ACC112 (cell line): ENCODE measurements around the gene CCDC78.
"Not testable (repeated sequence)": the region's sequence is repeated elsewhere in the genome, so short reads cannot be mapped to it uniquely, and the experiment has no call there.

Source experiments
- H2AFZ ChIP-seq: fragments of 200-600 bp; sonication (generic); one replicate; pipeline ENCODE4 v1.6.0; 2017; ENCODE audit warnings: antibody characterized with exemption, low read length; ENCODE audit not compliant: unreplicated experiment
- H3K27ac ChIP-seq: fragments of 200-600 bp; sonication (generic); 2 replicates; pipeline ENCODE4 v1.5.1; 2014; ENCODE audit warnings: low read depth, mild to moderate bottlenecking, antibody characterized with exemption, low read length, moderate library complexity
- H3K27me3 ChIP-seq: fragments of 200-600 bp; sonication (generic); 2 replicates; pipeline ENCODE4 v1.6.1; 2014; ENCODE audit warnings: mild to moderate bottlenecking, antibody characterized with exemption, low read length, moderate library complexity, mixed read lengths; ENCODE audit not compliant: insufficient read depth
- H3K36me3 ChIP-seq: fragments of 200-600 bp; sonication (generic); 2 replicates; pipeline ENCODE4 v1.6.1; 2016; ENCODE audit warnings: mild to moderate bottlenecking, antibody characterized with exemption, low read length, moderate library complexity, mixed read lengths; ENCODE audit not compliant: insufficient read depth
- H3K4me1 ChIP-seq: fragments of 200-600 bp; sonication (generic); one replicate; pipeline ENCODE4 v1.6.1; 2016; ENCODE audit warnings: low read length, mixed read lengths; ENCODE audit not compliant: insufficient read depth, unreplicated experiment, control insufficient read depth
- H3K4me3 ChIP-seq: fragments of 200-600 bp; sonication (generic); 2 replicates; pipeline ENCODE4 v1.5.1; 2014; ENCODE audit warnings: mild to moderate bottlenecking, low read depth, low read length
- H3K79me2 ChIP-seq: fragments of 200-600 bp; sonication (generic); one replicate; pipeline ENCODE4 v1.6.0; 2016; ENCODE audit warnings: low read length; ENCODE audit not compliant: control insufficient read depth, unreplicated experiment, insufficient read depth

CCDC78 gene

DNA sequence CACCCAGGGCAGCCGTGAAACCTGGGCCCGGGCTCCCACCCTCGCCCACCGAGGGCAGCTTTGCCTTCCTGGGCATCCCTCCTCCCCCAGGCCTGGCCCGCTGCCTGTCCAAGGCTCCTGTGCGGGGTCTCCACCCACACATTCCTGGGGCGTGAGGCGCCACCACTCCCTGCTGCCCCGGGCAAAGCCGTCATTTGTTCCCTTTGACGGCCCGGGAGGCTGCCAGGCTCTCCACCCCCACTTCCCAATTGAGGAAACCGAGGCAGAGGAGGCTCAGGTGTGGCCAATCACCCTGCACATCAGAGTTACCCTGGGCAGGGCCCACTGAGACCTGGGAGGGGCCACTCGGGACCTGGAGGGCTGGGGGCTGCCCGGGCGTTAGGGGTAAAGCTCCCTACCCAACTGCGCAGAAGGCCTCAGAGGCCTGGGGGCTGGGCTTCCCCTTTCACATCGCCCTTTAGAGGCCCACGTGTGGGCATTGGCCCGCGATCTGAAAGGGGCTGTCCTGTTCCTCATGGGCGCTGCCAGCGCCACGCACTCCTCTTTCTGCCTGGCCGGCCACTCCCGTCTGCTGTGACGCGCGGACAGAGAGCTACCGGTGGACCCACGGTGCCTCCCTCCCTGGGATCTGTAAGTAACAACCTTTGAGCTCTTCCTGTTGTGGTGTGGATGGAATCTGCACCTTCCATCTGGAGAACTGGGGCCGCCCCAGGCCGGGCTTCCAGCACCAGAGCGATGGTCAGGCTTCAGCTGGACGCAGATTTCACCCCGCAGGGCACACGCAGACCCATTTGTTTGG is 34.5 kb upstream of the CCDC78 start, which contains the start of gene MSLN:
TSS of gene MSLN (plus strand) at position 190 of the 799 bp plus-strand sequence. CDS start 1,947 bp downstream, outside the sequence.
- Histone ChIP-seq H3K27me3 (no peaks in the 10 kb centered on the region), H3K4me1 (no peaks in the 10 kb centered on the region), H3K27ac (no peak within 1 kb of the TSS), H2AFZ (no peak within 1 kb of the TSS), H3K4me3 (no peak within 1 kb of the TSS), H3K36me3 (no peaks in the 10 kb centered on the region), H3K79me2 (no peaks in the 10 kb centered on the region)

DNA sequence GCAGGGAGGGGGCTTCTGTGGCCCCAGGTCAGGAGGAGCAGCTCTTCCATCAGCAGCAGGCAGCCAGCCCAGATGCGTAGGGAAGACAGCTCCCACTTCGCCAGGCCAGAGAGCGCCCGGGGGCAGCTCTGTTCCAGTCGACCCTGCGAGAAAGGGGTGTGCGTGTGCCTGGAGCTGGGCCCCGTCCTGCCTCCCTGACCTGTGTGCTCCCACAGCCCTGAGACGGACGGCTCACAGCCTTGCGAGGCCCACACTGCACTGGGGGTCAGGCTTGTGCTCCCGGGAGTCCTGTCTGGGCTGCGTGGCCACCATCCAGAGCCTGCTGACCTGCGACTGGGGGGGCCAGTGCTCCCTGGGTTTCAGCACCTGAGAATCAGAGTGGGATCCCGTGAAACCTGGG is 33.8 kb upstream of the CCDC78 start:
- H3K4me1 ChIP-seq = no peaks in the 10 kb centered on the region

DNA sequence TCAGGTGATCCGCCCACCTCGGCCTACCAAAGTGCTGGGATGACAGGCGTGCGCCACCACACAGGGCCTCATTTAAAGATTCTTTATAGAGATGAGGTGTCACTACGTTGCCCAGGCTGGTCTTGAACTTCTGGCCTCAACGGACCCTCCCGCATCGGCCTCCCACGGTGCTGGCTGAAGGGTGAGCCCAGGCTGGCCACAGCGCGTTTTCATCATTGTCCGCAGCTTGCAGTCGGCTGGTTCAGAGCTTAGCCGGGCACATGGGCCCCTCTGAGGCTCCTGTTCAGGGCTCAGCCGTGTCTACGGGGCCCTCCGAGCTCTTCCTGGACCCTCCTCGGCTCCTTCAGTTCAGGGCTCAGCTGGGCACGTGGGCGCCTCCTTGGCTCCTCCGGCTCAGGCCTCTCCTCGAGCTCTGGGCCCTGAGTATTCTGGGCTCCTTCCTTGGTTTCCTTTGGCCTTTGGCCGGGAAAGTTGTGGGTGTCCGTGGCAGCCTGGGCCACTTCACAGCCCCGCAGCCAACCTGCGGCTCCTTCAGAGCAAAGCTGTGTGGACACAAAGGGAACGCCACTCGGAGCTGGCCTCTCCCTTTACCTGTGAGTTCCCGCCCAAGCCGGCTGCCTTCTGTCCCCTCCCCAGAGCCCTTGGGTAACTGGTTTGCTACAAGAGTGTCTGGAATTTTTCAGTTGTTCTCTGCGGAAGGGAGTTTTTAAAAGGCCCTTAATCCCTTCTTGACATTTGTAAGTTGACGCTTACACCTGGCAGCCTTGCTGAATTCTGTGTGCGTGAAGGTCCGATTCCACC is 33.1 kb upstream of the CCDC78 start:
- no peaks in the 10 kb centered on the region for H3K27me3 ChIP-seq
- no peak overlapping the region for H3K27ac ChIP-seq
- H3K79me2 ChIP-seq = no peaks in the 10 kb centered on the region
- no peak overlapping the region for H2AFZ ChIP-seq
- no peaks in the 10 kb centered on the region for H3K4me1 ChIP-seq
- no peaks in the 10 kb centered on the region for H3K36me3 ChIP-seq
- H3K4me3 ChIP-seq = no peak overlapping the region

More for the DNA sequence above, 33.8 kb upstream of the CCDC78 start:
- H3K4me3 ChIP-seq = no peak overlapping the region
- no peaks in the 10 kb centered on the region for H3K36me3 ChIP-seq
- H2AFZ ChIP-seq = no peak overlapping the region
- H3K27ac ChIP-seq = no peak overlapping the region
- no peaks in the 10 kb centered on the region for H3K27me3 ChIP-seq
- H3K79me2 ChIP-seq = no peaks in the 10 kb centered on the region

DNA sequence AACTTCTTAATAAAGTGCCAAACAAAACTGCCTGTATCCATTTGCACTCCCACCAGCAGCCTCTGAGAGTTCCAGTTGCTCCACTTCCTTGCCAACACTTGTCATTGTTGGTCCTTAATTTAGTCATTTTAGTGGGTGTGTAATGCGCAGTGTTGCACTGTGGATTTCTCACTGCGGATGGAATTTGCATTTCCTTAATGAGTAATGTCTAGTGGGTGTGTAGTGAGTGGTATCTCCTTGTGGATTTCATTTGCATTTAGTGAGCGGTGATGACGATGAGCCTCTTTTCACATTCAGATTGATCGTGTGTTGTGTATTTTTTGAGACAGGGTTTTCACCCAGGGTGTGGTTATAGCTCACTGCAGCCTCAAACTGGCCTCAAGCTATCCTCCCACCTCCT is 30.2 kb upstream of the CCDC78 start:
- Histone ChIP-seq H3K4me3 (no peak overlapping the region), H3K4me1 (no peaks in the 10 kb centered on the region), H2AFZ (no peak overlapping the region)

DNA sequence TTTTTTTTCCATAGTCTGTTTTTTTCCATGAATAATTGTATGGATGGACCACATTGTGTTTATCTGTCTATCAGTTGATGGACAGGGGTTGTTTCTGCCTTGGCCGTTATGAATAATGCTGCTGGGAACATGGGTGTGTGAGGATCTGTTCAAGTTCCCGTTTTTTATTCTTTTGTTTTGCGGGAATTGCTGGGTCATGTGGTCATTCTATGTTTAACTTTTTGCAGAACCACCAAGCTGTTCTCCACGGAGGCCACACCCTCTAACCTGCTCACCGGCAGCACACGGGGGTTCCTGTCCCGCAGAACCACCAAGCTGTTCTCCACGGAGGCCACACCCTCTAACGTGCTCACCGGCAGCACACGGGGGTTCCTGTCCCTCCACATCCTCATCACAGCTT is 28.4 kb upstream of the CCDC78 start:
- no peaks in the 10 kb centered on the region for H3K27me3 ChIP-seq
- H3K4me3 ChIP-seq = no peak overlapping the region
- H3K27ac ChIP-seq = no peak overlapping the region
- no peaks in the 10 kb centered on the region for H3K4me1 ChIP-seq
- no peaks in the 10 kb centered on the region for H3K36me3 ChIP-seq
- H3K79me2 ChIP-seq = no peaks in the 10 kb centered on the region
- no peak overlapping the region for H2AFZ ChIP-seq

More for the DNA sequence above, 30.2 kb upstream of the CCDC78 start:
- Histone ChIP-seq H3K36me3 (no peaks in the 10 kb centered on the region), H3K79me2 (no peaks in the 10 kb centered on the region), H3K27me3 (no peaks in the 10 kb centered on the region), H3K27ac (no peak overlapping the region)

DNA sequence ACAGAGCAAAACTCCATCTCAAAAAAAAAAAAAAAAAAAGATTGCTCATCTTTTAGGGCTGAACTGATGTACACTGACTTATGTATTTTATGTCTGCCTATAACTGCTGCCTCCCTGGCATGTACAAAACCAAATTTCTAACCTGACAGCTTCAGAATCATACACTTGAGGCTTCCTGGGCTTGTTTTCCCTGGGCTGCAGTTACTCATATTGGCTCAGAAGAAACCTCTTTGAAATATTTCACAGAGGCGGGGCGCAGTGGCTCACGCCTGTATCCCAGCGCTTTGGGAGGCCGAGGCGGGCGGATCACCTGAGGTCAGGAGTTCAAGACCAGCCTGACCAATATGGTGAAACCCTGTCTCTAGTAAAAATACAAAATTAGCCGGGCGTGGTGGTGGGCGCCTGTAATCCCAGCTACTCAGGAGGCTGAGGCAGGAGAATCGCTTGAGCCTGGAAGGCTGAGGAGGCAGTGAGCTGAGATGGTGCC is 27.9 kb upstream of the CCDC78 start:
- not testable (repeated sequence) for H3K4me3 ChIP-seq, H3K79me2 ChIP-seq, H3K4me1 ChIP-seq, H3K27me3 ChIP-seq, H2AFZ ChIP-seq, H3K27ac ChIP-seq, H3K36me3 ChIP-seq

DNA sequence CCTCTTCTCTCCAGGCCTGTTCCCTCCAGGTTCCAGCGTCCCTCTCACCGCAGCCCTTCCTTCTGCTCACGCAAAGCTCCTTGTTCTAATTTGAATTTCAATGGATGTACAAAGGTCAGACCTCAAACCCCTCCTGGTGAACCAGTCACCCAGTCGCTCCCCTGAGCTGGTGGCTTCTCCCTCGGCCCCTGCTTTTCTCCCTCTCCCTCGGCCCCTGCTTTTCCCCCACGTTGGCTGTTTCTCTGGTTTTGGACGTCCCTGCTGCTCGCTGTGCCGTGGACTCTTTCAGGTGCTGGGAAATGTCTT is 25.7 kb upstream of the CCDC78 start:
- no peaks in the 10 kb centered on the region for H3K27me3 ChIP-seq
- H3K4me3 ChIP-seq = no peak overlapping the region
- no peak overlapping the region for H2AFZ ChIP-seq
- H3K36me3 ChIP-seq = no peaks in the 10 kb centered on the region
- no peaks in the 10 kb centered on the region for H3K79me2 ChIP-seq
- no peaks in the 10 kb centered on the region for H3K4me1 ChIP-seq
- H3K27ac ChIP-seq = no peak overlapping the region

DNA sequence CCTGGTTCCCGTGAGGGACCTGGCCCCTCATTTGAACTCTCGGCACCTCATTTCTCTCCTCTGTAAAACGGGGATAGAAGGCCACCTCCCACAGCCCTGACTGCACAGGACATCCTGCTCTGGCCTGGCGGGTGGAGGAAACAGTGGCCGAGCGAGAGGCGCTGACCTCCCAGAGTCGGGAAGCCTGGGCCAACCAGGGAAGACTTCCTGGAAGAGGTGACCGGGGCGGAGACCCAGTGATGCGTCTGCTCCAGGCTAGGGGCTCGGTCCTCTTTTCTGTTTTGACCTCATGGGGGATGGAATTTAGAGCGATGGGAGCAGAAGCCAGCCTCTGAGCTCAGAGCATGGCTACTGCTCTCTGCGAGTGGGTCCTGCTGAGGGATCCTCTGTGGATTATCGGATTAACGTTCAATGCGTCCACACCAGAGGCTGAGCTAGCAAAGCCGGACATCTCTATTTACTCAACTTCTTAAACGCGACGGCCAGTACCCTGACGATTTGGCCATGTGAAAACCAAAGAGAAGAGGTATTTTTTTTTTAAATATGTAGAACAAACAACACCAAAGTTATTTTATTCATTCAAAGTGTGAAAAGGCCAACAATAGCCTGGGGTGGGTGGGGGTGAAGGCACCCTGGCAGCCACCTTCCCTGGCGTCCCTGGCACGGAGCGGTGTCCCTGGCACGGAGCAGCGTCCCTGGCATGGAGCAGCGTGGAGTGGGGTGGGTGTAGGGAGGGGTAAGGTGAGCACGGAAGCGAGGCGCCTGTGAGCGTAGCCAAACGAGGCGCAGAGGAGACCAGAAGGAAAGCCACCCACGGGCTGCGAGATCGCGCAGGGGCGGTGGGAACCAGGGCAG is 25.1 kb upstream of the CCDC78 start:
- H3K79me2 ChIP-seq = no peaks in the 10 kb centered on the region
- H3K4me1 ChIP-seq = no peaks in the 10 kb centered on the region
- H2AFZ ChIP-seq = no peak overlapping the region
- no peak overlapping the region for H3K4me3 ChIP-seq
- H3K27me3 ChIP-seq = no peaks in the 10 kb centered on the region
- no peak overlapping the region for H3K27ac ChIP-seq
- no peaks in the 10 kb centered on the region for H3K36me3 ChIP-seq

DNA sequence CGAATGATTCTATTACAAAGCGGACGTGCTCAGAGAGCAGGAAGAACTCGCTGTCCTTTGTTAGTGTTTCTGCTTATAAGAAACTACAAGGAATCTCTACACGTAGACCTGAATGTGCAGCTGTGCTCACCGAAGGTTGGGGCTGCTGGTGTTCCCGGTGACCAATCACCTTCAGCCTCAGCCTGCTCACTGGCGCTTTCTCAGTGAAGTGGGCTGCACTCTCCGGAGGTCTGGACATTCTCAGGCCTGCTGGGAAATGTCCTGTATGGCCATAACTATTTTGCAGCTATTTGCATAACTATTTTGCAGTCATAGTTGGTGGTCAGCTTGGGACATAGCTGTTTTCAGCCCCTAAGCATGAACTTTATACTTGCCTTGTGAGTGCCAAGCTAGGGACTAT is 24.2 kb upstream of the CCDC78 start:
- no peak overlapping the region for H3K27ac ChIP-seq
- H2AFZ ChIP-seq = no peak overlapping the region
- no peaks in the 10 kb centered on the region for H3K36me3 ChIP-seq
- H3K4me1 ChIP-seq = no peaks in the 10 kb centered on the region
- no peak overlapping the region for H3K4me3 ChIP-seq
- H3K79me2 ChIP-seq = no peaks in the 10 kb centered on the region
- no peaks in the 10 kb centered on the region for H3K27me3 ChIP-seq

DNA sequence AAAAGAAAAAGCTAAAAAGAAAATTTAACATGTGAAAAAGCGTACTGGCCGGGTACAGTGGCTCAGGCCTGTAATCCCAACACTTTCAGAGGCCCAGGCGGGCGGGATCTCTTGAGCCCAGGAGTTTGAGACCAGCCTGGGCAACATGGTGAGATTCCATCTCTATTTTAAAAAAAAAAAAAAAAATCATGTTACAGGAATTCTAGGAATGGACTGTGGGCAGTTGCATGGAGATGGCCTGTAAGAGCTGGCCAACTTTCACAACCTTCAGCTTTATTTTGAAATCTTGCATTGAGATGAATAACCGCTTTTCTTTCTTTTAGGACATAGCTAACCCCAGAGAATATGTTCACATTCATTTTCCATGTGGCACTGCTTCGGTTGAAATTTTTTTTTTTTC is 22.8 kb upstream of the CCDC78 start:
- H3K4me3 ChIP-seq = no peak overlapping the region
- H3K36me3 ChIP-seq = no peaks in the 10 kb centered on the region
- no peaks in the 10 kb centered on the region for H3K4me1 ChIP-seq
- no peak overlapping the region for H2AFZ ChIP-seq
- no peaks in the 10 kb centered on the region for H3K27me3 ChIP-seq
- no peaks in the 10 kb centered on the region for H3K79me2 ChIP-seq
- no peak overlapping the region for H3K27ac ChIP-seq
